ENCODE results near the gene ALK.

The ALK gene

GRCh38 chr2:29598978-29599377, 322.4 kb downstream of the ALK start:
- Histone ChIP-seq H3K9me2 (ENCODE audit: low read depth, low read length) (no peaks in the 10 kb centered on the region), H3K36me3 (ENCODE audit: insufficient read depth, low read length) (no peaks in the 10 kb centered on the region), H3K4me2 (ENCODE audit: low read length) (no peak overlapping the region), H2AFZ (ENCODE audit: low read length) (no peak overlapping the region), H3K4me3 (ENCODE audit: low read depth, low read length, poor library complexity, severe bottlenecking) (no peak overlapping the region), H3F3A (ENCODE audit: insufficient read depth, low read length) (no peaks in the 10 kb centered on the region), H3K27me3 (ENCODE audit: insufficient read depth, low read length) (no peaks in the 10 kb centered on the region), H3K9me3 (ENCODE audit: low read length) (no peaks in the 10 kb centered on the region), H3K4me1 (ENCODE audit: insufficient read depth, low read length, severe bottlenecking) (no peaks in the 10 kb centered on the region), H3K27ac (ENCODE audit: low read depth, low read length, poor library complexity, severe bottlenecking) (no peak overlapping the region), H3K9ac (ENCODE audit: low read length) (no peak overlapping the region), H4K20me1 (ENCODE audit: insufficient read depth, low read length) (no peaks in the 10 kb centered on the region), H3K79me2 (ENCODE audit: insufficient read depth, low read length) (no peaks in the 10 kb centered on the region)
- TF ChIP-seq CTCF (IDR thresholded peaks at IDR 0.05; ENCODE audit: low read length): no peak
- no peak for TF ChIP-seq EZH2 (IDR thresholded peaks at IDR 0.05; ENCODE audit: borderline replicate concordance, low read length)

DNA sequence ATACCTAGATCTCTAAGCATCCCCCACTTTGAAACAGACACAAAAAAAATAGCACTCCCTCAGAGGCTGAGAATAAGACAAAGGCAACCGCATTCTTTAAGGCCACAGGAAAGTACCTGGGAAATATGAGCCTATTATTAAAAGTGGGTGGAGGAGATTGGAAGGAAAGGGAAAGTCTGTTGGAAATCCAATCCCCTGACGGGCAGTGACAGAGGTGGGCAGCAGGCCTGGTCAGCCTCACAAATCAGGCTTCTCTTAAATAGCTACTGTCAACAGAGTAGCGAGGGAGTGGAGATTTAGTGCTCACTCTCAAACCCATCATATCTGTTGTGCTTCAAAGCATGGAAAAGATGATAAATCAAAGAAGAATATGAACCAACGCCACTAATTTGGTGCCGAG, 324.4 kb downstream of the ALK start:
- Histone ChIP-seq H3K9me2 (ENCODE audit: low read depth, low read length) (no peaks in the 10 kb centered on the region), H3K79me2 (ENCODE audit: insufficient read depth, low read length) (no peaks in the 10 kb centered on the region), H3K4me3 (ENCODE audit: low read depth, low read length, poor library complexity, severe bottlenecking) (no peak overlapping the region), H3K27ac (ENCODE audit: low read depth, low read length, poor library complexity, severe bottlenecking) (no peak overlapping the region), H2AFZ (ENCODE audit: low read length) (no peak overlapping the region), H3F3A (ENCODE audit: insufficient read depth, low read length) (no peaks in the 10 kb centered on the region), H3K9ac (ENCODE audit: low read length) (no peak overlapping the region), H3K36me3 (ENCODE audit: insufficient read depth, low read length) (no peaks in the 10 kb centered on the region), H3K4me2 (ENCODE audit: low read length) (no peak overlapping the region), H3K4me1 (ENCODE audit: insufficient read depth, low read length, severe bottlenecking) (no peaks in the 10 kb centered on the region), H3K9me3 (ENCODE audit: low read length) (no peaks in the 10 kb centered on the region), H3K27me3 (ENCODE audit: insufficient read depth, low read length) (no peaks in the 10 kb centered on the region), H4K20me1 (ENCODE audit: insufficient read depth, low read length) (no peaks in the 10 kb centered on the region)
- TF ChIP-seq EZH2 (IDR thresholded peaks at IDR 0.05; ENCODE audit: borderline replicate concordance, low read length) (no peak), CTCF (IDR thresholded peaks at IDR 0.05; ENCODE audit: low read length) (no peak)

- no peak overlapping the region for H2AFZ ChIP-seq (ENCODE audit: low read length)
- H3K27me3 ChIP-seq (ENCODE audit: insufficient read depth, low read length): no peaks in the 10 kb centered on the region
- no peak overlapping the region for H3K9ac ChIP-seq (ENCODE audit: low read length)
- no peaks in the 10 kb centered on the region for H3K79me2 ChIP-seq (ENCODE audit: insufficient read depth, low read length)
- no peaks in the 10 kb centered on the region for H4K20me1 ChIP-seq (ENCODE audit: insufficient read depth, low read length)
- H3K4me2 ChIP-seq (ENCODE audit: low read length): no peak overlapping the region
- H3K9me2 ChIP-seq (ENCODE audit: low read depth, low read length): no peaks in the 10 kb centered on the region
- H3K4me3 ChIP-seq (ENCODE audit: low read depth, low read length, poor library complexity, severe bottlenecking): no peak overlapping the region
- H3K9me3 ChIP-seq (ENCODE audit: low read length): no peaks in the 10 kb centered on the region
- no peak overlapping the region for H3K27ac ChIP-seq (ENCODE audit: low read depth, low read length, poor library complexity, severe bottlenecking)
- TF ChIP-seq EZH2 (IDR thresholded peaks at IDR 0.05; ENCODE audit: borderline replicate concordance, low read length): no peak
- TF ChIP-seq CTCF (IDR thresholded peaks at IDR 0.05; ENCODE audit: low read length): no peak
- H3K36me3 ChIP-seq (ENCODE audit: insufficient read depth, low read length): no peaks in the 10 kb centered on the region
- H3K4me1 ChIP-seq (ENCODE audit: insufficient read depth, low read length, severe bottlenecking): no peaks in the 10 kb centered on the region
- H3F3A ChIP-seq (ENCODE audit: insufficient read depth, low read length): no peaks in the 10 kb centered on the region
Measured at GRCh38 chr2:29596584-29596983, 324.8 kb downstream of the ALK start.
